ENCODE measurements around the gene BMERB1. TPM values are rescaled to one million over a fixed set of nuclear protein-coding genes. Genes with fewer than 3 reads are reported as not detected.

BMERB1 gene
- total and polyA plus RNA-seq, 9 of the 15 experiments (the other 6 are each of a cell fraction or from before 2014, with no cell fraction given): 0.29 to 2.9 (median 0.94) TPM

GRCh38 chr16:15553313-15554088 is 119.1 kb downstream of the BMERB1 start (continued):
- TF ChIP-seq, protein P1, sequence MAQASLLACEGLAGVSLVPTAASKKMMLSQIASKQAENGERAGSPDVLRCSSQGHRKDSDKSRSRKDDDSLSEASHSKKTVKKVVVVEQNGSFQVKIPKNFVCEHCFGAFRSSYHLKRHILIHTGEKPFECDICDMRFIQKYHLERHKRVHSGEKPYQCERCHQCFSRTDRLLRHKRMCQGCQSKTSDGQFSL (CRISPR knock-in tag; IDR thresholded peaks at IDR 0.05): no peak
- TF ChIP-seq, protein P1 (tag; IDR thresholded peaks at IDR 0.05): no peak
- no peak for TF ChIP-seq FOSL1 (tag; conservative IDR thresholded peaks at IDR 0.05)
- TF ChIP-seq, protein P2, sequence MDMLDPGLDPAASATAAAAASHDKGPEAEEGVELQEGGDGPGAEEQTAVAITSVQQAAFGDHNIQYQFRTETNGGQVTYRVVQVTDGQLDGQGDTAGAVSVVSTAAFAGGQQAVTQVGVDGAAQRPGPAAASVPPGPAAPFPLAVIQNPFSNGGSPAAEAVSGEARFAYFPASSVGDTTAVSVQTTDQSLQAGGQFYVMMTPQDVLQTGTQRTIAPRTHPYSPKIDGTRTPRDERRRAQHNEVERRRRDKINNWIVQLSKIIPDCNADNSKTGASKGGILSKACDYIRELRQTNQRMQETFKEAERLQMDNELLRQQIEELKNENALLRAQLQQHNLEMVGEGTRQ (CRISPR knock-in tag; IDR thresholded peaks at IDR 0.05): no peak
- no peak for TF ChIP-seq STAG1 (CRISPR knock-in tag; IDR thresholded peaks at IDR 0.05; ENCODE audit: borderline replicate concordance)
- no peak for TF ChIP-seq SMC3 (conservative IDR thresholded peaks at IDR 0.05; ENCODE audit: insufficient read depth, low read depth, low read length)
- TF ChIP-seq TCF3 (CRISPR knock-in tag; IDR thresholded peaks at IDR 0.05): no peak
- no peak for TF ChIP-seq DEAF1 (CRISPR knock-in tag; IDR thresholded peaks at IDR 0.05)
- no peak for TF ChIP-seq POLR2G (IDR thresholded peaks at IDR 0.05; ENCODE audit: low read depth, low read length)
- no peak for TF ChIP-seq NR2C1 (IDR thresholded peaks at IDR 0.05)
- TF ChIP-seq NR2C1 (tag; IDR thresholded peaks at IDR 0.05): no peak
- no peak for TF ChIP-seq ZNF57 (CRISPR knock-in tag; IDR thresholded peaks at IDR 0.05)
- no peak for TF ChIP-seq KHSRP (IDR thresholded peaks at IDR 0.05)
- TF ChIP-seq, protein P3, sequence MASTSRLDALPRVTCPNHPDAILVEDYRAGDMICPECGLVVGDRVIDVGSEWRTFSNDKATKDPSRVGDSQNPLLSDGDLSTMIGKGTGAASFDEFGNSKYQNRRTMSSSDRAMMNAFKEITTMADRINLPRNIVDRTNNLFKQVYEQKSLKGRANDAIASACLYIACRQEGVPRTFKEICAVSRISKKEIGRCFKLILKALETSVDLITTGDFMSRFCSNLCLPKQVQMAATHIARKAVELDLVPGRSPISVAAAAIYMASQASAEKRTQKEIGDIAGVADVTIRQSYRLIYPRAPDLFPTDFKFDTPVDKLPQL (IDR thresholded peaks at IDR 0.05; ENCODE audit: extremely low read depth, insufficient read length): no peak
- no peak for TF ChIP-seq ZNF431 (CRISPR knock-in tag; IDR thresholded peaks at IDR 0.05)
- TF ChIP-seq ZNF444 (CRISPR knock-in tag; IDR thresholded peaks at IDR 0.05): no peak
- TF ChIP-seq POLR2B (IDR thresholded peaks at IDR 0.05; ENCODE audit: low read depth, partially characterized antibody): peak; percentile 39
- peak; percentile 89 for TF ChIP-seq ZFP36 (IDR thresholded peaks at IDR 0.05; ENCODE audit: low read depth, low read length, partially characterized antibody)
- no peak for TF ChIP-seq RBFOX2 (IDR thresholded peaks at IDR 0.05; ENCODE audit: low read depth, low read length)
- no peak for TF ChIP-seq ZNF146 (CRISPR knock-in tag; IDR thresholded peaks at IDR 0.05; ENCODE audit: unreplicated experiment)
- peak in 1 of 2 experiments; percentile 66; a peak in 2 of 4 replicates for TF ChIP-seq KDM1A (IDR thresholded peaks at IDR 0.05)
- TF ChIP-seq CTBP1 (IDR thresholded peaks at IDR 0.05; ENCODE audit: borderline replicate concordance): no peak
- TF ChIP-seq DIDO1 (tag; IDR thresholded peaks at IDR 0.05; ENCODE audit: low read depth): no peak
- TF ChIP-seq ZNF239 (CRISPR knock-in tag; IDR thresholded peaks at IDR 0.05): no peak

Data from K562 (cell line).